Measurements from ENCODE around the gene IFIT1. TPM values are rescaled to one million over a fixed set of nuclear protein-coding genes. Genes with fewer than 3 reads are reported as not detected.
"Not testable (repeated sequence)": the region's sequence is repeated elsewhere in the genome, so short reads cannot be mapped to it uniquely, and the experiment has no call there.

IFIT1 gene
- total and polyA plus RNA-seq, 4 donors, result 16.5 to 57.2 (median 28.6) TPM

GRCh38 chr10:89425000-89425399 lies 32.6 kb downstream of the IFIT1 start:
- Histone ChIP-seq H3K27me3 (ENCODE audit: control insufficient read depth, insufficient read depth, low read length) (no peaks in the 10 kb centered on the region), H3K4me3 (ENCODE audit: low read depth, low read length) (no peak overlapping the region), H3K27ac (ENCODE audit: low read depth, low read length) (no peak overlapping the region), H3K4me1 (ENCODE audit: control insufficient read depth, insufficient read depth, low read length) (no peaks in the 10 kb centered on the region), H3K36me3 (ENCODE audit: control insufficient read depth, insufficient read depth, low read length) (no peaks in the 10 kb centered on the region), H3K9me3 (ENCODE audit: control insufficient read depth, insufficient read depth, low read length) (no peaks in the 10 kb centered on the region)
- no peak for DNase-seq (ENCODE audit: low read depth in 4 of 6, low spot score in 6 of 6)
- no CpG with 5 or more reads among the region's 5 CpGs for WGBS (ENCODE audit: insufficient coverage)

DNA sequence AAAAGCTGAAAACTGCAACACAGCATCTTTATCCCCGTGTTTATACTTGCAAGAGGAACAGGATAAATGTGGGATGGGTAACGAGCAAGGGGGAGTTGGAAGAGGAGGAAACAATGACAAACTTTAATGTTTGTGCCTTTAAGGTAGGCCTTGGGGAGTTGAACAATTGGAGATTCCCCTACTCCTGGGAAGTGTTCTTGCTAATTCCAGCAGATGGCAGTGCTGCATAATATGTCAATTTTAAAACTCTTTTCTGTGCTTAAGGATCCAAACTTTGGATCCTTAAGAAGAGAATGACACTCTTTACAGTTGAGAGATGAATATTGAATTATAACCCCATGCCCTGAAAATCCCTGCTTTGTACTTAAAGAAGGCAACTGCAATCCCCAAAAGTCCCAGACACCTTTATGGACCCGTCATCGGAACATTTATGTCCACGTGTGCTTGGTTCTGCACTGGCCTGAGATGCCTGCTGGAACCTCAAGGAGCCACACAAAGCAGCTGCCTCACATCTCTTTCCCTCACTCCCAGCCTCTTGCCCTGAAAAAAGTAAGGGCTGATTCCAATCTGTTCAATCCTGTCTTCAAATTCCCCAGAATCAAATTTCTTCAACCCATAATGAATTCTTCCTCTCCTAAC lies 33.9 kb downstream of the IFIT1 start:
- no peaks in the 10 kb centered on the region for H3K4me1 ChIP-seq (ENCODE audit: control insufficient read depth, insufficient read depth, low read length)
- no peak overlapping the region for H3K27ac ChIP-seq (ENCODE audit: low read depth, low read length)
- no peaks in the 10 kb centered on the region for H3K36me3 ChIP-seq (ENCODE audit: control insufficient read depth, insufficient read depth, low read length)
- H3K27me3 ChIP-seq (ENCODE audit: control insufficient read depth, insufficient read depth, low read length), result no peaks in the 10 kb centered on the region
- DNase-seq (ENCODE audit: low read depth in 4 of 6, low spot score in 6 of 6), result peak; percentile 36 to 88 (median 46)
- WGBS (ENCODE audit: insufficient coverage), result 93% methylated on average over 3 of the region's 5 CpGs
- no peaks in the 10 kb centered on the region for H3K9me3 ChIP-seq (ENCODE audit: control insufficient read depth, insufficient read depth, low read length)
- H3K4me3 ChIP-seq (ENCODE audit: low read depth, low read length), result no peak overlapping the region

GRCh38 chr10:89427629-89428028 lies 35.2 kb downstream of the IFIT1 start:
- Histone ChIP-seq H3K4me3 (ENCODE audit: low read depth, low read length) (no peak overlapping the region), H3K27me3 (ENCODE audit: control insufficient read depth, insufficient read depth, low read length) (no peaks in the 10 kb centered on the region), H3K9me3 (ENCODE audit: control insufficient read depth, insufficient read depth, low read length) (no peaks in the 10 kb centered on the region), H3K36me3 (ENCODE audit: control insufficient read depth, insufficient read depth, low read length) (no peaks in the 10 kb centered on the region), H3K27ac (ENCODE audit: low read depth, low read length) (no peak overlapping the region), H3K4me1 (ENCODE audit: control insufficient read depth, insufficient read depth, low read length) (no peaks in the 10 kb centered on the region)
- no peak for DNase-seq (ENCODE audit: low read depth in 4 of 6, low spot score in 6 of 6)
- WGBS (ENCODE audit: insufficient coverage), result no CpG with 5 or more reads among the region's 4 CpGs

GRCh38 chr10:89428877-89429276 lies 36.5 kb downstream of the IFIT1 start:
- no peaks in the 10 kb centered on the region for H3K27me3 ChIP-seq (ENCODE audit: control insufficient read depth, insufficient read depth, low read length)
- no peaks in the 10 kb centered on the region for H3K36me3 ChIP-seq (ENCODE audit: control insufficient read depth, insufficient read depth, low read length)
- H3K4me1 ChIP-seq (ENCODE audit: control insufficient read depth, insufficient read depth, low read length), result no peaks in the 10 kb centered on the region
- no peak overlapping the region for H3K4me3 ChIP-seq (ENCODE audit: low read depth, low read length)
- H3K9me3 ChIP-seq (ENCODE audit: control insufficient read depth, insufficient read depth, low read length), result no peaks in the 10 kb centered on the region
- WGBS (ENCODE audit: insufficient coverage), result no CpG with 5 or more reads among the region's 1 CpG
- no peak overlapping the region for H3K27ac ChIP-seq (ENCODE audit: low read depth, low read length)
- DNase-seq (ENCODE audit: low read depth in 4 of 6, low spot score in 6 of 6), result no peak

DNA sequence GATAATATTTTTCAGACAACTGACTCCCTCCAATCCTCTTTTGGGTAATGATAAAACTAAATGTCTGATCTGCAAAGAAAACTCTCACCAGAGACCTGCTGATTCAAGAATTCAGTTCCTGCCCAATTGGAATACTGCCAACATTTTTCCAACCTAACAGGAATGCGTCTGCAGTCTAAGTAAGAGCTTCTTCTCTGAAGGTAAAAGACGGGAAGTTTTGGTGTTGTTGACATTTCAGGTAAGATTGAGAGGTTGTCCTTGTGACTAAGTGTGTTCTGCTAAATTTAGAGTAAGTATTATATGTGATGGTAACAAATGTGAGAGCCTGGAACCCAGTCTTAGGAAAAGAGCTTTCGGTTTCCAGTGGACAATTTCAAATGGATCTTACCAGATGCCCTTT lies 39.6 kb downstream of the IFIT1 start:
- Histone ChIP-seq H3K27ac (ENCODE audit: low read depth, low read length) (no peak overlapping the region), H3K27me3 (ENCODE audit: control insufficient read depth, insufficient read depth, low read length) (no peaks in the 10 kb centered on the region), H3K36me3 (ENCODE audit: control insufficient read depth, insufficient read depth, low read length) (no peaks in the 10 kb centered on the region), H3K9me3 (ENCODE audit: control insufficient read depth, insufficient read depth, low read length) (no peaks in the 10 kb centered on the region), H3K4me3 (ENCODE audit: low read depth, low read length) (no peak overlapping the region), H3K4me1 (ENCODE audit: control insufficient read depth, insufficient read depth, low read length) (no peaks in the 10 kb centered on the region)
- WGBS (ENCODE audit: insufficient coverage), result 57% methylated on average over 1 of the region's 3 CpGs
- DNase-seq (ENCODE audit: low read depth in 4 of 6, low spot score in 6 of 6), result peak in 2 of 6 donors; percentile 31 to 59

DNA sequence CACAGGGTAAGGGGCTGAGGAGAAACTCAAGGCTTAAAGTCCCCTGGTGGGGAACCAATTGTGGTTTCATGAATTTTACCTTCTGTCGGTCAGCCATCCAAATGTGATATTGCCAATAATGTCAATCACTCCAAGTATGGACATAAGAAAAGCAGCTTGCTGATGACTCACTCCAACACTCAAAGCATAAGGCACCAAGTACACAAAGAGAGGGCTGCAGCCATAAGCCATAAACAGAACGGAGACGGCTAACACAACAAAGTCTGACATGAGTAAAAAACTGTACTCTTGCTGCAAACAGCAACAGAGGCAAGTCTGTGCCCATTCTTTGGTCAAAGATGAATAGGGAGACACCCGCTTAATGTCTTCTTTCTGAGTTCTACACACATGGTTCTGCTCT lies 46.1 kb downstream of the IFIT1 start:
- WGBS (ENCODE audit: insufficient coverage), result 80% methylated on average over 1 of the region's 4 CpGs
- Histone ChIP-seq H3K4me3 (ENCODE audit: low read depth, low read length) (no peak overlapping the region), H3K27me3 (ENCODE audit: control insufficient read depth, insufficient read depth, low read length) (no peaks in the 10 kb centered on the region)

GRCh38 chr10:89440226-89441009 lies 48.0 kb downstream of the IFIT1 start:
- Histone ChIP-seq H3K9me3 (ENCODE audit: control insufficient read depth, insufficient read depth, low read length) (no peaks in the 10 kb centered on the region), H3K4me1 (ENCODE audit: control insufficient read depth, insufficient read depth, low read length) (no peaks in the 10 kb centered on the region), H3K36me3 (ENCODE audit: control insufficient read depth, insufficient read depth, low read length) (no peaks in the 10 kb centered on the region), H3K27ac (ENCODE audit: low read depth, low read length) (no peak overlapping the region), H3K4me3 (ENCODE audit: low read depth, low read length) (no peak overlapping the region), H3K27me3 (ENCODE audit: control insufficient read depth, insufficient read depth, low read length) (no peaks in the 10 kb centered on the region)
- no CpG with 5 or more reads among the region's 4 CpGs for WGBS (ENCODE audit: insufficient coverage)
- peak in 2 of 6 donors; percentile 13 to 54 for DNase-seq (ENCODE audit: low read depth in 4 of 6, low spot score in 6 of 6)

More for the DNA sequence above, 46.1 kb downstream of the IFIT1 start:
- H3K36me3 ChIP-seq (ENCODE audit: control insufficient read depth, insufficient read depth, low read length), result no peaks in the 10 kb centered on the region
- H3K9me3 ChIP-seq (ENCODE audit: control insufficient read depth, insufficient read depth, low read length), result no peaks in the 10 kb centered on the region
- no peak for DNase-seq (ENCODE audit: low read depth in 4 of 6, low spot score in 6 of 6)
- H3K4me1 ChIP-seq (ENCODE audit: control insufficient read depth, insufficient read depth, low read length), result no peaks in the 10 kb centered on the region
- no peak overlapping the region for H3K27ac ChIP-seq (ENCODE audit: low read depth, low read length)

- H3K36me3 ChIP-seq (ENCODE audit: control insufficient read depth, insufficient read depth, low read length), result no peaks in the 10 kb centered on the region
- no peak overlapping the region for H3K4me3 ChIP-seq (ENCODE audit: low read depth, low read length)
- H3K27ac ChIP-seq (ENCODE audit: low read depth, low read length), result no peak overlapping the region
- no peaks in the 10 kb centered on the region for H3K9me3 ChIP-seq (ENCODE audit: control insufficient read depth, insufficient read depth, low read length)
- no peaks in the 10 kb centered on the region for H3K4me1 ChIP-seq (ENCODE audit: control insufficient read depth, insufficient read depth, low read length)
- no CpG with 5 or more reads among the region's 1 CpG for WGBS (ENCODE audit: insufficient coverage)
- no peak for DNase-seq (ENCODE audit: low read depth in 4 of 6, low spot score in 6 of 6)
- H3K27me3 ChIP-seq (ENCODE audit: control insufficient read depth, insufficient read depth, low read length), result no peaks in the 10 kb centered on the region
Observed at GRCh38 chr10:89442289-89442688, 49.9 kb downstream of the IFIT1 start.

DNA sequence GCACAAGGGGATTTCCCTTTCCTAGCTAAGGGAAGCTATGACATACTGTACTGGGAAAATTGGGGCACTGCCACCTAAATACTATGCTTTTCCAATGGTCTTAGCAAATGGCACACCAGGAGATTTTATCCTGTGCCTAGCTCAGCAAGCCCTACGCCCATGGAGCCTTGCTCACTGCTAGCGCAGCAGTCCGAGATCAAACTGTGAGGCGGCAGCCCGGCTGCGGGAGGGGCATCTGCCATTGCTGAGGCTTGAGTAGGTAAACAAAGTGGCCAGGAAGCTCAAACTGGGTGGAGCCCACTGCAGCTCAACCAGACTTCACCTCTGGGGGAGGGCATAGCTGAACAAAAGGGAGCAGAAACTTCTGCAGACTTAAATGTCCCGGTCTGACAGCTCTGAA lies 52.4 kb downstream of the IFIT1 start:
- not testable (repeated sequence) for H3K27ac ChIP-seq (ENCODE audit: low read depth, low read length); H3K4me3 ChIP-seq (ENCODE audit: low read depth, low read length); H3K36me3 ChIP-seq (ENCODE audit: control insufficient read depth, insufficient read depth, low read length); H3K27me3 ChIP-seq (ENCODE audit: control insufficient read depth, insufficient read depth, low read length); H3K9me3 ChIP-seq (ENCODE audit: control insufficient read depth, insufficient read depth, low read length); H3K4me1 ChIP-seq (ENCODE audit: control insufficient read depth, insufficient read depth, low read length); DNase-seq (ENCODE audit: low read depth in 4 of 6, low spot score in 6 of 6)
- whole genome bisulfite sequencing (ENCODE audit: insufficient coverage), result 94% methylated on average over 7 of the region's 7 CpGs

DNA sequence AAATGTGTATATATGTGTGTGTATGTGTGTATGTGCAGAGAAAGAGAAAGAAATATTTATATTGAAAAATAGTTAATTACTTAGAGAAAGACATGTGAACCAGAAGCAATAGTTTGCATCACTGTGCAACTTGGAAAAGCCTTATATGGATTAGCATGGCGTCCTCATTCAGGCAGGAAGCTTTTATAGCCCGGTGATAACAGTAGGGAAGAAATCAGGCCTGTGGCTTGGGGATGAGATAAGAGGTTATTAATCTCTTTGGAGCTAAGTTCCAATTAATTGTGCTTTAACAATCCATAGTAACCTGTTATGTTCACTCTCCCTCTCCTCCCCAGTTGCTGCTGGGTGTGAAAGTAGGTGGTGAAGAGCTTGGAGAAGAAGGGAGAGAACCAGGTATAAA lies 58.5 kb downstream of the IFIT1 start:
- Histone ChIP-seq H3K36me3 (ENCODE audit: control insufficient read depth, insufficient read depth, low read length) (no peaks in the 10 kb centered on the region), H3K9me3 (ENCODE audit: control insufficient read depth, insufficient read depth, low read length) (peaks cover 2% of the 10 kb centered on the region), H3K4me3 (ENCODE audit: low read depth, low read length) (no peak overlapping the region), H3K27me3 (ENCODE audit: control insufficient read depth, insufficient read depth, low read length) (no peaks in the 10 kb centered on the region), H3K4me1 (ENCODE audit: control insufficient read depth, insufficient read depth, low read length) (no peaks in the 10 kb centered on the region), H3K27ac (ENCODE audit: low read depth, low read length) (no peak overlapping the region)
- WGBS (ENCODE audit: insufficient coverage), result 88% methylated on average over 1 of the region's 2 CpGs
- DNase-seq (ENCODE audit: low read depth in 4 of 6, low spot score in 6 of 6), result no peak

All from spinal cord (tissue), 10 donors.